Osteocyte (in vitro differentiated cells): ENCODE measurements around the gene SPTBN1. TPM values are rescaled to one million over a fixed set of nuclear protein-coding genes. Genes with fewer than 3 reads are reported as not detected.

Experiments
- DNase-seq: peaks from one replicate; pipeline ENCODE4 v3.0.0; 2021; ENCODE audit warnings: mixed read lengths; ENCODE audit not compliant: unreplicated experiment; ENCODE audit errors: extremely low spot score
- H3K27ac Mint-ChIP-seq: one replicate; pipeline ENCODE4 v1.8.0; 2021; ENCODE audit warnings: mild to moderate bottlenecking, mixed read lengths; ENCODE audit not compliant: unreplicated experiment
- H3K27me3 Mint-ChIP-seq: one replicate; pipeline ENCODE4 v1.8.0; 2021; ENCODE audit warnings: mixed read lengths; ENCODE audit not compliant: unreplicated experiment
- H3K36me3 Mint-ChIP-seq: one replicate; pipeline ENCODE4 v1.8.0; 2021; ENCODE audit warnings: mixed read lengths; ENCODE audit not compliant: unreplicated experiment
- H3K4me1 Mint-ChIP-seq: one replicate; pipeline ENCODE4 v1.8.0; 2021; ENCODE audit warnings: mixed read lengths; ENCODE audit not compliant: unreplicated experiment
- H3K4me3 Mint-ChIP-seq: one replicate; pipeline ENCODE4 v1.8.0; 2021; ENCODE audit warnings: mild to moderate bottlenecking, moderate library complexity, mixed read lengths; ENCODE audit not compliant: unreplicated experiment
- H3K9me3 Mint-ChIP-seq: one replicate; pipeline ENCODE4 v1.8.0; 2021; ENCODE audit warnings: mixed read lengths; ENCODE audit not compliant: unreplicated experiment
- total RNA-seq: library from RNA; stranded (reverse); gene quantifications from 2 replicates; pipeline ENCODE4 v1.2.1, GENCODE V29; 2021
- TF ChIP-seq, protein P1 (sequence below): fragments of 200-600 bp; sonication (generic); IDR thresholded peaks from 2 replicates; pipeline ENCODE4 v1.5.0; 2021; ENCODE audit warnings: antibody characterized with exemption, mild to moderate bottlenecking, moderate library complexity

The SPTBN1 gene
- total RNA-seq, 1 donor from 2014 or later = 248 TPM

DNA sequence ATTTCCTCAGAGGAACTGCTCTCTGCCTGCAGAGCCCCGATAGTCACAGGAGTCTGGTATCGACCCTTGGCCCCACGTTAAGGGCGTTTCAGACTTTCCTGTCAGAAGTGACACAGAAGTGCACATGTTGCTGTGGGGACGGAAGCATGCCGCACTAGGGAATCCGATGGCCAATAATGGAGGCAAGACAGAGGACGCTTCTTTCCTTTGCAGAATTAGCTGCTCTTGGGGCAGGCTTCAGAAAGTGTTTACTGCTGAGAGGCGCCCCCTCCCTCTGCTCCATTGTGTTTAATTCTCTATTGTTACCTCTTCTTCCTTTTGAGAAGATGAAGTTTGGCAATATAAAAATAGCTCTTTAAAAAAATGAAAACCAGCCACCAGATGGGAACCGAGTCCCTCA is 148.7 kb downstream of the SPTBN1 start:
- H3K27ac Mint-ChIP-seq = peak overlapping the region; percentile 87
- TF ChIP-seq, protein P1, sequence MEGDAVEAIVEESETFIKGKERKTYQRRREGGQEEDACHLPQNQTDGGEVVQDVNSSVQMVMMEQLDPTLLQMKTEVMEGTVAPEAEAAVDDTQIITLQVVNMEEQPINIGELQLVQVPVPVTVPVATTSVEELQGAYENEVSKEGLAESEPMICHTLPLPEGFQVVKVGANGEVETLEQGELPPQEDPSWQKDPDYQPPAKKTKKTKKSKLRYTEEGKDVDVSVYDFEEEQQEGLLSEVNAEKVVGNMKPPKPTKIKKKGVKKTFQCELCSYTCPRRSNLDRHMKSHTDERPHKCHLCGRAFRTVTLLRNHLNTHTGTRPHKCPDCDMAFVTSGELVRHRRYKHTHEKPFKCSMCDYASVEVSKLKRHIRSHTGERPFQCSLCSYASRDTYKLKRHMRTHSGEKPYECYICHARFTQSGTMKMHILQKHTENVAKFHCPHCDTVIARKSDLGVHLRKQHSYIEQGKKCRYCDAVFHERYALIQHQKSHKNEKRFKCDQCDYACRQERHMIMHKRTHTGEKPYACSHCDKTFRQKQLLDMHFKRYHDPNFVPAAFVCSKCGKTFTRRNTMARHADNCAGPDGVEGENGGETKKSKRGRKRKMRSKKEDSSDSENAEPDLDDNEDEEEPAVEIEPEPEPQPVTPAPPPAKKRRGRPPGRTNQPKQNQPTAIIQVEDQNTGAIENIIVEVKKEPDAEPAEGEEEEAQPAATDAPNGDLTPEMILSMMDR = no peak
- peaks cover 6% of the 10 kb centered on the region for H3K9me3 Mint-ChIP-seq
- H3K4me1 Mint-ChIP-seq = peaks cover 71% of the 10 kb centered on the region
- peaks cover 4% of the 10 kb centered on the region for H3K36me3 Mint-ChIP-seq
- no peak for DNase-seq
- no peaks in the 10 kb centered on the region for H3K27me3 Mint-ChIP-seq
- no peak overlapping the region for H3K4me3 Mint-ChIP-seq

DNA sequence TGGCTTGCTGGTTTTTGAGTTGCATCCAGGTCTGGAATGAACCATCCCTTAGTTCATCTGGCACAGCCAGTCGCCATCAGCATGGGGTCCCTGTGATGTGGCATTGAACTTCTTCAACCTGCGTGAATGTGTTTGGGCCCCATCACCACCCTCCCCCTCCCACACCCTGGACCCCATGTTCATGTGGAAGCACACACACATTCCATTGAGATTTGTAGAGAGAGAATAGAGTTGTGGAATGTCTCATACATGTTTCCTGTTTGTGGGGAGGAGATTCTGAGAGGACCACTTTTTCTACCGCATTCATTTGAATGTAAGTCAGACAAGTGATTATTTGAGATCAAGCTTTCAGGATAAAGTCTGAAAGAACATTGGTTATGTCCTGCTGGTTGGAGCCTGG is 149.7 kb downstream of the SPTBN1 start:
- DNase-seq = no peak
- TF ChIP-seq, protein P1 = no peak
- H3K27me3 Mint-ChIP-seq = no peaks in the 10 kb centered on the region
- H3K4me1 Mint-ChIP-seq = peaks cover 69% of the 10 kb centered on the region
- H3K27ac Mint-ChIP-seq = peak overlapping the region; percentile 48
- no peaks in the 10 kb centered on the region for H3K36me3 Mint-ChIP-seq
- no peak overlapping the region for H3K4me3 Mint-ChIP-seq
- H3K9me3 Mint-ChIP-seq = peaks cover 6% of the 10 kb centered on the region

DNA sequence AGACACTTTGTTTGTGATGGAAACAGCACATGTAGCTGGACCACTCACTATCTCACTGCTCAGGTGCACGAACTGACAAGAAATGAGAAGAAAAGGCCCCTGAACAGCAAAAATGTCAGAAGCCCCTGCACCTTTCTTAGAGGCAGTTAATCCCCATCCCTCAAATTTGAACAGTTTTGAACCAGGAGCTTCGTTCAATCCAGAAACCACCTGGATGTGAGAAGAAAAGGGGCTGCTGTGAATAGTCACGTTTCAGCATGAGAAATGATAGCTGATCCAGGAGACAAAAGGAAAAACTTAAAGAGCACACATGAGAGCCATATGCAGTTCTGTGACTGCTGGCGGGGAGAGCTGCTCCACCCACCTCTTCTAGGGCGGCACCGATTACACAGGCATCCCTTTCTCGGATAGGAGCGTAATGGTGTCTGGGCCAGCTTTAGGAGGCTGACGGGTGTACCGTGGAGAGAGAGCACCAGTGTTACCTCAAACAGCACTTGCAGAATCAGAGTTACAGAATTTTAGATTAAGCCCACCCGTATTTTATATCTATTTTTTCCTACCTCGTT is 150.3 kb downstream of the SPTBN1 start:
- no peak for DNase-seq
- Mint-ChIP-seq H3K4me1 (peaks cover 68% of the 10 kb centered on the region), H3K4me3 (no peak overlapping the region), H3K27ac (peak overlapping the region; percentile 48), H3K9me3 (peaks cover 6% of the 10 kb centered on the region), H3K36me3 (no peaks in the 10 kb centered on the region), H3K27me3 (no peaks in the 10 kb centered on the region)
- TF ChIP-seq, protein P1 = no peak

- H3K4me3 Mint-ChIP-seq = no peak overlapping the region
- DNase-seq = no peak
- H3K9me3 Mint-ChIP-seq = peaks cover 6% of the 10 kb centered on the region
- H3K27ac Mint-ChIP-seq = no peak overlapping the region
- H3K36me3 Mint-ChIP-seq = peaks cover 6% of the 10 kb centered on the region
- H3K27me3 Mint-ChIP-seq = no peaks in the 10 kb centered on the region
- peaks cover 64% of the 10 kb centered on the region for H3K4me1 Mint-ChIP-seq
- TF ChIP-seq, protein P1 = no peak
These were observed 152.1 kb downstream of the SPTBN1 start for GRCh38 chr2:54608224-54608623.

DNA sequence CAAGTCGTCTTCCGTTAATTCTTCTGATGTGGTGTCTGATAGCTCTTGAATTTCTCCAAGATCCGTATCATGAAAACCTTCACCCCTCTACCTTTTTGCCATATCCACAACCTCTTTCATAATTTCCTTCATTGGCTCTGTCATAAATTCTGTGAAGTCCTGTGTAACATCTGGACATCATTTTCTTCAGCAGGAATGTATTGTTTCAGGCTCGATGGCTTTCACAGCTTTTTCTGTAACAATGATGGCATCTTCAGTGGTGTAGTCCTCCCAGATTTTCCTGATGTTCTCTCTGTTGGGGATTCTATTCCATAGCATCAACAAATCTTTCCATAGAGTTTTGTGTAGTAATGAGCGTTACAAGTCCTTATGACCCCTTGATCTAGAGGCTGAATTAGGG is 153.1 kb downstream of the SPTBN1 start:
- no peak for DNase-seq
- peaks cover 6% of the 10 kb centered on the region for H3K36me3 Mint-ChIP-seq
- peaks cover 65% of the 10 kb centered on the region for H3K4me1 Mint-ChIP-seq
- H3K27me3 Mint-ChIP-seq = no peaks in the 10 kb centered on the region
- H3K27ac Mint-ChIP-seq = peak overlapping the region; percentile 19
- peaks cover 6% of the 10 kb centered on the region for H3K9me3 Mint-ChIP-seq
- TF ChIP-seq, protein P1 = no peak
- no peak overlapping the region for H3K4me3 Mint-ChIP-seq
